Stimulated activated memory B cell treated with anti-CD40 and anti-IgM and Interleukin-4, amounts not matched to agents 10 μg/mL and 1 μg/mL and 100 μg/mL, for 72 hours (primary cell): ENCODE results near the gene PRKAR1B.
"Not testable (repeated sequence)": the region's sequence is repeated elsewhere in the genome, so short reads cannot be mapped to it uniquely, and the experiment has no call there.

Experiments used
- ATAC-seq: fragments of 150-1000 bp; cut with Tn5 transposase; 2 replicates; pipeline ENCODE4 v1.10.0; 2021
- H3K27ac Mint-ChIP-seq: one replicate; pipeline ENCODE4 v1.8.0; 2022; ENCODE audit warnings: mild to moderate bottlenecking, mixed read lengths
- H3K27me3 Mint-ChIP-seq: one replicate; pipeline ENCODE4 v1.8.0; 2022; ENCODE audit warnings: mixed read lengths
- H3K36me3 Mint-ChIP-seq: one replicate; pipeline ENCODE4 v1.8.0; 2022; ENCODE audit warnings: mixed read lengths
- H3K4me1 Mint-ChIP-seq: one replicate; pipeline ENCODE4 v1.8.0; 2022; ENCODE audit warnings: mixed read lengths
- H3K4me3 Mint-ChIP-seq: one replicate; pipeline ENCODE4 v1.8.0; 2022; ENCODE audit warnings: mild to moderate bottlenecking, moderate library complexity, mixed read lengths
- H3K9me3 Mint-ChIP-seq: one replicate; pipeline ENCODE4 v1.8.0; 2022; ENCODE audit warnings: mixed read lengths

The PRKAR1B gene

DNA sequence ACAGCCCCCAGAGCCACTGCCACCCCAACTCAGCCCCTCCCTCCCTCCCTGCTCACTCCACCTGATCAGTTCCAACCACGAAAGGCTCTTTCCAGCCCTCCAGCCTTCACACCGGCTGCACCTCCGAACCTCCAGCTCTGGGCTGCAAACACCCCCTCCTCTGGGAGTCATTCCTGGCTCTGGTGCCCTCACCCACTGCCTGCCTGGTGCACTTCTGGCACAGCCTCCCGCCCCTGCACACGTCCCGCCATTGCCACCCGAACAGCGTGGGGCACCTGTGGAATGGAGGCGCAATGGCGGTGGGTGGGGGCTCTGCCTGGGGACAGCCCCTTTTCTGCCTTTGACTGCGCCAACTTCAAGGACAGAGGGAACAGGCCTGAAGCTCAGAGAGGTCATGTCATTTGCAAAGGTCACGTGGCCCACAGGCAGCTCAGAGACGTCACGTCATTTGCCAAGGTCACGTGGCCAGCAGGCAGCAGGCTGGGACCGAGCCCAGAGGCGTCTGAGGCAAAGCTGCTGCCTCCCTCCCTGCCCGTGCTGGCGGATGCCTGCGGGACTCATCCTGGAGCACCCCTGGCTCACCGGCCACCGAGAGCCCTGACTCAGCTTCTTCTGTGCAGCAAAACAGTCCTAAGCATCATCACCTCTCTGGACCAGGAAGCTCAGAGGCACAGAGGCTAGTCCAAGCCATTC lies 76.6 kb downstream of the PRKAR1B start:
- H3K4me3 Mint-ChIP-seq: no peak overlapping the region
- H3K36me3 Mint-ChIP-seq: no peaks in the 10 kb centered on the region
- ATAC-seq: no peak

DNA sequence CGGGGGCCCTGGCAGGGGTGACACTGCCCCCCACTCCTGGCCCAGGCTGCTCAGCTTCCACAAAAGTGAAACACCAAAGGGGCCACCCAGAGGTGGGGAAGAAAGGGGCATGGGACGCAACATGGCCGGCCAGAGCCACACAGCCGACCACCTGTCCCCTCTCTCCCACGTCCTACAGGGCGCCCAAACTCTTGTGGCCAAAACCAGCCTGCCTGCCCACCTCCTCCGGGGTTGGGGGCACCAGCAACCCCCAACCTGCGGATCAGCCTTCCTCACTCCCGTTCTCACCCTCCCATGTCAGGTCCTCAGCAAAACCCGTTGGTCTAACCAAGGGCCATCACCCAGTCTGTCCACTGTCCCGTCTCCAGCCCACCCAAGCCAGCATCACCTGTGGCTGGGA lies 80.1 kb downstream of the PRKAR1B start:
- Mint-ChIP-seq H3K27me3 (no peaks in the 10 kb centered on the region), H3K4me1 (no peaks in the 10 kb centered on the region), H3K27ac (no peak overlapping the region), H3K9me3 (no peaks in the 10 kb centered on the region), H3K4me3 (no peak overlapping the region), H3K36me3 (peaks cover 7% of the 10 kb centered on the region)
- ATAC-seq: no peak

More for the DNA sequence above, 76.6 kb downstream of the PRKAR1B start:
- H3K27me3 Mint-ChIP-seq: no peaks in the 10 kb centered on the region
- H3K27ac Mint-ChIP-seq: no peak overlapping the region
- H3K9me3 Mint-ChIP-seq: no peaks in the 10 kb centered on the region
- no peaks in the 10 kb centered on the region for H3K4me1 Mint-ChIP-seq

DNA sequence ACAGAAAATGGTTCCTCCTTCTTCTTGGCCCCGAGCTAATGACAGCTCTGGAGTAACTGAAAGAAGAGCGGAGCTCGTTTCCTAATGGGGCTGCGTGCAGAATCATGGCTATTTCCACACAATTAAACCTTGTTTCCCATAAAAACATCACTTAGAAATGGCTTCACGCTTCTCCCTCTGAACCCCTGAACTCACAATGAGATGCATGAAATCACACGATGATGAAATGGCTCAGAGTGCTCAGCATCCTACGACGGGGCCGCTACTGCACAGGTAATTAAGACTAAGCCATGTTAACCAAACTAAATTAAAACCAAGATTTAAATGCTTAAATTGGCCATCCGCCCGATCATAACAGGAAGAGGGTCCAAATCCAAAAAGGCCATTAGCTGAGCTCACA lies 80.6 kb downstream of the PRKAR1B start:
- H3K4me1 Mint-ChIP-seq: no peaks in the 10 kb centered on the region
- H3K9me3 Mint-ChIP-seq: no peaks in the 10 kb centered on the region
- H3K27me3 Mint-ChIP-seq: no peaks in the 10 kb centered on the region
- no peak overlapping the region for H3K4me3 Mint-ChIP-seq
- ATAC-seq: no peak
- H3K27ac Mint-ChIP-seq: no peak overlapping the region
- peaks cover 7% of the 10 kb centered on the region for H3K36me3 Mint-ChIP-seq

DNA sequence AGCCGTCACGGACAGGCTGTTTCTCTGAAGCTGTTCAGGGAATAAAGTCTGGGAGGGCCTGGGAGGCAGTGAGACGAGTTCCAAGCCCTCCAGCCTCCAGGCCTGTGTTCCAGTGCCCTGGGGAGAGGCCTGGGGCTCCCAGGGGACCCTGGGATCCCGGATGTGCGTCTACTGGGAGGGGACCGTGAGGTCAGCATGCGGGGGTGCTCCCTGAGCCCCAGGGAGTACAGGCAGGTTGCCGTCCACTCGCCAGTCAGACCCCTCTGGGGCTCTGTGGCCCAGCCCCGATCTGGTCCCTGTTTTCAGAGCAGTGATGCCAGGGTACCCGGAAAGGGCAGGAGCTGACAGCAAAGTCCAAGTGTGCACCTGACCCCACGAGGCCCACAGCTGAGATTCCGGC lies 81.5 kb downstream of the PRKAR1B start:
- no peaks in the 10 kb centered on the region for H3K27me3 Mint-ChIP-seq
- H3K4me3 Mint-ChIP-seq: no peak overlapping the region
- ATAC-seq: no peak
- no peaks in the 10 kb centered on the region for H3K4me1 Mint-ChIP-seq
- no peak overlapping the region for H3K27ac Mint-ChIP-seq
- H3K36me3 Mint-ChIP-seq: peaks cover 7% of the 10 kb centered on the region
- H3K9me3 Mint-ChIP-seq: peaks cover 2% of the 10 kb centered on the region

DNA sequence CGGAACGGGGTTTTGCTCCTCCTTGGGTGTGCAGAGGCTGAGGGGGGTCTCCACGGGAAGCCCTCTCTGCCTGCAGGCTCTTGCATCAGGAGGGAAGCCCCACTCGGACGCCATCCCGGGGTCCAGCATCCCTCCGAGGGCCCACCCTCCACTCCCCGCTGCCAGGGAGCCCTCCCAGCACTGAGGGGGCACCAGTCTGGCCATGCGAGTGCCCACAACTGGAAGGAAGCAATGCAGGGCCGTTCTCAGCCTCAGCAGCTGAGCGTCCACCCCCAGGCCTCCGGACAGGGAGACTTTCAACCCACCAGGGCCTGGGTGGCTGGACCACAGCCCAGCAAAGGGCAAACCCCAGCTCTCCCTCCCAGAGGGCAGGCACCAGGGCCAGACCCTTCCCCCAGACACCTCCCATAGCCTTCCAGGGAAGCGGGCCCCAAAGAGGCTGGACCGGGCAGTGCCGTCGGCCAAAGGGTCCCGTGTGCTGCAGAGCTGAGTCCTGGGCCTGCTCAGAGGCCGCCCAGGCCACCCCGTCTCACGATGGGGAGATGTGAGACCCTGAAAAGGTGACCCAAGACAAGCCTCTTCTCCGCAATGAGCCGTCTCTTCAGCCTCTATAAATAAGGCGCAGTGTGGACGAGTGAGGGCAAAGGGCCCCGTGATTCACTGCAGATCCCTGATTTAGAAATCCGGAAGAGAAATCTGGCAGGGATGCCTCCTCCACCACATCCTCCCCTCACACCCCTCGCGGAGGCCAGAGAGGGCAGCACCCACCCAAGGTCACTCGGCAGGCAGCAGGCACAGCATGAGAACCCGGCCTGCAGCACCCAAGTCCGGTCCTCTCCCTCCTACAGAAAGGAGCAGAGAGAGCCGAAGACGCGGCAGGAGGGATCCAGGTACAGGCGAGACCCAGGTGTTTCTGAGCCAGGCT lies 82.4 kb downstream of the PRKAR1B start:
- H3K4me3 Mint-ChIP-seq: no peak overlapping the region
- no peaks in the 10 kb centered on the region for H3K27me3 Mint-ChIP-seq
- H3K9me3 Mint-ChIP-seq: peaks cover 3% of the 10 kb centered on the region
- no peaks in the 10 kb centered on the region for H3K4me1 Mint-ChIP-seq
- peaks cover 7% of the 10 kb centered on the region for H3K36me3 Mint-ChIP-seq
- H3K27ac Mint-ChIP-seq: no peak overlapping the region
- ATAC-seq: no peak

DNA sequence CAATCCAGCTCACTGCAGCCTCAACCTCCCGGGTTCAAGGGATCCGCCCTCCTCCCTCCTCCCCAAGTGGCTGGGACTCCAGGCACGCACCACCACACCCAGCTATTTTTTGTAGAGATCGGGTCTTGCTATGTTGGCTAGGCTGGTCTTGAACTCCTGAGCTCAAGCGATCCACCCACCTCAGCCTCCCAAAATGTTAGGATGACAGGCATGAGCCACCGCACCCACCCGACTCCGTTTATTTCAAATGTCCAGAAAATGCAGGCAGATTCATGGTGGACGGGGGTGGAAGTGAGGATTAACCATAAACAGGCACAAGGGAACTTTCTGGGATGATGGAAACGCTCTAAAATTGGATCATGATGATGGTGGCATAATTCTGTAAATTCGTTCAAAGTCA lies 85.1 kb downstream of the PRKAR1B start:
- H3K27ac Mint-ChIP-seq: no peak overlapping the region
- H3K4me1 Mint-ChIP-seq: no peaks in the 10 kb centered on the region
- ATAC-seq: no peak
- H3K27me3 Mint-ChIP-seq: no peaks in the 10 kb centered on the region
- peaks cover 7% of the 10 kb centered on the region for H3K36me3 Mint-ChIP-seq
- peaks cover 3% of the 10 kb centered on the region for H3K9me3 Mint-ChIP-seq
- H3K4me3 Mint-ChIP-seq: no peak overlapping the region

DNA sequence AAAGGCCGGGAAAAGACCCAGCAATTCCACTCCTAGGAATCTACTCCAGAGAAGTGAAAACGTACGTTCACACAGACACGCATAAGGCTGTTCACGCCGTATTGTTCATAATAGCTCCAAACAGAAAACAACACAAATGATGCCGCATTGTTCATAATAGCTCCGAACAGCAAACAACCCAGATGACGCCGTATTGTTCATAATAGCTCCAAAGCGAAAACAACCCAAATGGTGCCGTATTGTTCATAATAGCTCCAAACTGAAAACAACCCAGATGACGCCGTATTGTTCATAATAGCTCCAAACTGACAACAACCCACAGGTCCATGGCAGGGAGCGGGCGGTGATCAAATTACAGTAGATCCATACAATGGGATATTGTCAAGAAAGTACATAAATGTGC lies 85.8 kb downstream of the PRKAR1B start:
- peaks cover 13% of the 10 kb centered on the region for H3K36me3 Mint-ChIP-seq
- ATAC-seq: no peak
- H3K4me1 Mint-ChIP-seq: peaks cover 7% of the 10 kb centered on the region
- no peak overlapping the region for H3K27ac Mint-ChIP-seq
- no peak overlapping the region for H3K4me3 Mint-ChIP-seq
- no peaks in the 10 kb centered on the region for H3K27me3 Mint-ChIP-seq
- peaks cover 3% of the 10 kb centered on the region for H3K9me3 Mint-ChIP-seq

DNA sequence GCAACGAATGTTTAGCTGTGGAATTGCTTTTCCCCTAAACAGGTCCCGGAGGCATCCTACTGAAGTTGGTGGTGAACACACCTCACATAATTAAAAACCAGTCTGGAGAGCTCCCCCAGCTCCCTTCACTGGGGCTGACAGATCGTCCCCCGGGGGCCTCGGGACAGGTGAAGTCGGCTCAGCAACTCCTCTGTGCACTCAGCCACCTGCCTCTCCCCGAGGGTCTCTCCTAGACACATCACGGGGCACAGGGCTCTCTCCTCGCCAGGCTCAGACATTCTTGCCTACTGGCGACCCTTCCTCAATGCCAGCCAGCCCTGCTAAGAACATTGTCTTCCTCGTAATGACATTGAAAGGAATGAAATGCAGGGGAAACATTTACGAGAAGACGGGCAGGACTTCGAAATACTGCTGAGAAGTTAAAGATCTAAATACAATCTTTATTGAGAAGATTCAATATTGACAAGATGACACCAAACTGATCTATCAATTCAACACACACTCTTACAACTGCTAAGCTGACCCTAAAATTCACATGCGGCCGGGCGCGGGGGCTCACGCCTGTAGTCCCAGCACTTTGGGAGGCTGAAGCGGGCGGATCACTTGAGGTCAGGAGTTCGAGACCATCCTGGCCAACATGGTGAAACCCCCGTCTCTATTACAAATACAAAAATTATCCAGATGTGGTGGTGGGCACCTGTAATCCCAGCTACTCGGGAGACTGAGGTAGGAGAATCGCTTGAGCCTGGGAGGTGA lies 88.6 kb downstream of the PRKAR1B start:
- ATAC-seq: no peak
- H3K27ac Mint-ChIP-seq: no peak overlapping the region
- H3K4me1 Mint-ChIP-seq: peaks cover 7% of the 10 kb centered on the region
- H3K9me3 Mint-ChIP-seq: peaks cover 3% of the 10 kb centered on the region
- no peak overlapping the region for H3K4me3 Mint-ChIP-seq
- H3K36me3 Mint-ChIP-seq: peaks cover 14% of the 10 kb centered on the region
- no peaks in the 10 kb centered on the region for H3K27me3 Mint-ChIP-seq

DNA sequence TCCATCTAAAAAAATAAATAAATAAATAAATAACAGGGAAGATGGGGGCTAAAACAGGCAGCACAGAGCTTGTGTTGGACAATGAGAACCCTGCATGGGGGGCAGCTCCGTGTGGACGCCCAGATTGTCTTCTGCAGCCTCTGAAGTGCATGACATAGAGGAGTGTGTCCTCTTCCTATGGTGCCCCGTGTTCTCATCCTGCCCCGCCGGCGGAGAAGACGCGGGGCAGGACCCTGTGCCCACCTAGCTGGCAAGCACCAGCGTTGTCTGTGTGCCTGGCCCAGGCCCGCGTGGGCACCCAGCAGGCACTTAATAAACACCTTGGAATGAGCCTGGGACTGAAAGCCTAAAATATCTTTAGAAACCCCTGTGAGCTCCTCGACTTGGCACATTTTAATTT lies 89.3 kb downstream of the PRKAR1B start:
- peaks cover 14% of the 10 kb centered on the region for H3K36me3 Mint-ChIP-seq
- no peak for ATAC-seq
- peaks cover 3% of the 10 kb centered on the region for H3K9me3 Mint-ChIP-seq
- no peak overlapping the region for H3K4me3 Mint-ChIP-seq
- H3K4me1 Mint-ChIP-seq: peaks cover 7% of the 10 kb centered on the region
- no peaks in the 10 kb centered on the region for H3K27me3 Mint-ChIP-seq
- no peak overlapping the region for H3K27ac Mint-ChIP-seq

DNA sequence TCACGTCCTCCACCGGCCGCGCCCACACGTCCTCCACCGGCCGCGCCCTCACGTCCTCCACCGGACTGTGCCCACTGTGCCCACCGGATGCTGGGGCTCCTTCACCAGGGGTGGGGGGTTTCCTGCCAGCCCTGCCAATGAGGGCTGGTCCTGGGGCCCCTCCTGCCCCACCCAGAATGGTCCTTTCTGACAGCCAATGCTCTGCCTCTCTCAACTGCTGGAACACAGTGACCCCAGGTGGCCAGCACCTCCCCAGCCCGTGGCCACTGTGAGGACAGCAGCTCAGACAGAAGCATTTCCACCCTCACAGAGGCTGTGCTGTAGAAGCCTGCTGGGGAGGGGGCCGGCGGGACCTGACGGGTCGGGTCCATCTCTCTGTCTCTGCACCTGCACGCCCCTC lies 90.7 kb downstream of the PRKAR1B start:
- Mint-ChIP-seq H3K27me3 (no peaks in the 10 kb centered on the region), H3K4me1 (peaks cover 7% of the 10 kb centered on the region), H3K4me3 (no peak overlapping the region), H3K36me3 (peaks cover 20% of the 10 kb centered on the region), H3K27ac (no peak overlapping the region), H3K9me3 (peaks cover 3% of the 10 kb centered on the region)
- no peak for ATAC-seq

DNA sequence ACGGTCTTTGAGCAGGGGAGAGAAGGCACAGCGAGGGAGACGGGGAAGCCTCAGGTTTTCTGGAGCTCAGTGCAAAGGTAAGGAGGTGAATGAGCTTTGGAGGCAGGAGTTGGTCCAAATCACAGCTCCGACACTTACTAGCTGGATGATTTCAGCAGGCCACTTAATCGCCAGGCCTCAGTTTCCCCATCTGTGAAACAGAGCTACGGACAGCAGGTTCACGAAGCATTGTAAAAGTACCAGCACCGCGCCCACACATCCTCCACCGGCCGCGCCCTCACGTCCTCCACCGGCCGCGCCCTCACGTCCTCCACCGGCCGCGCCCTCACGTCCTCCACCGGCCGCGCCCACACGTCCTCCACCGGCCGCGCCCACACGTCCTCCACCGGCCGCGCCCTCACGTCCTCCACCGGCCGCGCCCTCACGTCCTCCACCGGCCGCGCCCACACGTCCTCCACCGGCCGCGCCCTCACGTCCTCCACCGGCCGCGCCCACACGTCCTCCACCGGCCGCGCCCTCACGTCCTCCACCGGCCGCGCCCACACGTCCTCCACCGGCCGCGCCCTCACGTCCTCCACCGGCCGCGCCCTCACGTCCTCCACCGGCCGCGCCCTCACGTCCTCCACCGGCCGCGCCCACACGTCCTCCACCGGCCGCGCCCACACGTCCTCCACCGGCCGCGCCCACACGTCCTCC lies 91.2 kb downstream of the PRKAR1B start:
- ATAC-seq, H3K27me3 Mint-ChIP-seq, H3K27ac Mint-ChIP-seq, H3K4me3 Mint-ChIP-seq, H3K4me1 Mint-ChIP-seq, H3K9me3 Mint-ChIP-seq: not testable (repeated sequence)
- H3K36me3 Mint-ChIP-seq: peaks cover 20% of the 10 kb centered on the region

DNA sequence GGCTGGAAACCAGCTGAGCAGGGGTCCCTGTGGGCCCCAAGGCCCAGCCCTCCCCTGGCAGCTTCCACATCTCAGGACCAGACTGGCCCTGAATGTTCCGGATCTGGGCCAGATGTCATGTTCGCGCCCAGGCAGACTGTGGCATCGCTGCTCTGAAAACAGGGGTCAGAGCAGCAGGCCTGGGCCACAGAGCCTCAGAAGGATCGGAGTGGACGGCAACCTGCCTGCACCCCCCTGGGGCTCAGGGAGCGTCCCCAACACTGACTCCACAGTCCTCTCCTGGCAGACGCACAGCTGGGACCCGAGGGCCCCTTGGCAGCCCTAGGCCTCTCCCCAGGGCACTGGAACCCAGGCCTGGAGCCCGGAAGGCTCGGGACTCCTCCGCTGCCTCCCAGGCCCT lies 91.9 kb downstream of the PRKAR1B start:
- Mint-ChIP-seq H3K36me3 (peaks cover 20% of the 10 kb centered on the region), H3K27ac (no peak overlapping the region), H3K4me1 (peaks cover 7% of the 10 kb centered on the region), H3K27me3 (no peaks in the 10 kb centered on the region), H3K4me3 (no peak overlapping the region), H3K9me3 (no peaks in the 10 kb centered on the region)
- no peak for ATAC-seq

DNA sequence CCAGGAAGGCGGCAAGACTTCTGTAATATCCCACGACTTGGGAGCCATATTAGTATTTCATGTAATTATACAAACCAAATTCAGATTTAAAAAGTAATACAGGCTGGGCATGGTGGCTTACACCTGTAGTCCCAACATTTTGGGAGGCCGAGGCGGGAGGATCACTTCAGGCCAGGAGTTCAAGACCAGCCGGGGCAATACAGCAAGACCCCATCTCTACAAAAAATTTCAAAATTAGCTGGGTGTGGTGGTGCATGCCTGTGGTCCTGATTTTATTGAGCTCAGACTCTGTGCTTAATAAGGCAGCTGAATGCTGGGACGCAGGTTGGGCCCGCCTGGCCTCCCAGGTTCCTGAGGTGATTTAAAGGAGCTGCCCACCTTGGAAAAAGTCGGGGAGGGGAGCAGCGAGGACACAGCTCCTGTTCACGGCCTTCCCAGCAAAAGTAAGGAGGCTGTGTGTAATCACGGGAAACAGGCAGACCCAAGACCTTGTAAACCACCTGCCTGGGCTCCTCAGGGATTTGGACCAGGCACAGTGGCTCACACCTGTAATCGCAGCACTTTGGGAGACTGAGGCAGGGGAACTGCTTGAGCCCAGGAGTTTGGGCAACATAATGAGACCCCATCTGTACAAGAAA lies 93.6 kb downstream of the PRKAR1B start:
- no peaks in the 10 kb centered on the region for H3K9me3 Mint-ChIP-seq
- peaks cover 7% of the 10 kb centered on the region for H3K4me1 Mint-ChIP-seq

DNA sequence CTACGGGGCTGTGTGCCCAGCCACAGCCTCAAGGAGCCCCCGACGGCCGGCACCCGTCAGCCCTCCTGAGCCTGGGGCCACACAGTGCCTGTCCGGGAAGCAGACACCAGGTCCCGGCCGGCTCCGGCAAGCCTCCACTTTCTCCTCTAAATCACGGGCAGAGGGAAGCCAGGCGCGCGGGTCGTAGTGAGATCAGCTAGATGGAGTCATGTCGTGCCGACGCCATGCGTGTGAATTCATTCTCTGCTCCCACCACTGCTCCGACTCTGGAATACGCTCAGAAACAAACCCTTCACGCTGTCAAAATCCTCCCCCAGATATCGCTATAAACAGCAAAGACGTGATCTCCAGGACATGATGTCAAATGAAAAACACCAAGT lies 94.3 kb downstream of the PRKAR1B start:
- H3K9me3 Mint-ChIP-seq: no peaks in the 10 kb centered on the region
- H3K27ac Mint-ChIP-seq: no peak overlapping the region
- peaks cover 7% of the 10 kb centered on the region for H3K4me1 Mint-ChIP-seq
- H3K36me3 Mint-ChIP-seq: peaks cover 25% of the 10 kb centered on the region
- no peaks in the 10 kb centered on the region for H3K27me3 Mint-ChIP-seq
- ATAC-seq: no peak
- H3K4me3 Mint-ChIP-seq: no peak overlapping the region

More for the DNA sequence above, 93.6 kb downstream of the PRKAR1B start:
- no peak for ATAC-seq
- H3K36me3 Mint-ChIP-seq: peaks cover 20% of the 10 kb centered on the region
- H3K4me3 Mint-ChIP-seq: no peak overlapping the region
- no peaks in the 10 kb centered on the region for H3K27me3 Mint-ChIP-seq
- no peak overlapping the region for H3K27ac Mint-ChIP-seq
